Heart left ventricle (tissue), 16 donors: ENCODE data around the gene PRKCH. TPM values are rescaled to one million over a fixed set of nuclear protein-coding genes. Genes with fewer than 3 reads are reported as not detected.

Experiments used
- ATAC-seq, 4 donors: fragments of 200-7000 bp; cut with Tn5 transposase; one replicate each; pipeline ENCODE4 v1.9.1; 2020 to 2022; ENCODE audit warnings: moderate library complexity in 4 of 4, mild to moderate bottlenecking in 3 of 4, moderate number of reproducible peaks in 1 of 4
- DNase-seq, 5 donors: peaks; one replicate each; pipeline ENCODE4 v3.0.0-alpha.2; 2020
- H3K27ac ChIP-seq, 12 donors: fragments of 200-600 bp; sonication (generic) in 4 of 12; one replicate each; pipeline versions ENCODE4 v1.5.0 to v1.8.0; 2016 to 2022; ENCODE audit warnings: mild to moderate bottlenecking in 2 of 12
- H3K27me3 ChIP-seq, 9 donors: fragments of 200-600 bp; sonication (generic) in 2 of 9; one replicate each; pipeline versions ENCODE4 v1.5.1 to v1.8.0; 2016 to 2022; ENCODE audit warnings: mild to moderate bottlenecking in 3 of 9
- H3K36me3 ChIP-seq, 9 donors: fragments of 200-600 bp; sonication (generic) in 2 of 9; one replicate each; pipeline versions ENCODE4 v1.5.0 to v1.8.0; 2018 to 2022; ENCODE audit warnings: mild to moderate bottlenecking in 2 of 9
- H3K4me1 ChIP-seq, 12 donors: fragments of 200-600 bp; sonication (generic) in 4 of 12; one replicate each; pipeline versions ENCODE4 v1.5.0 to v1.8.0; 2016 to 2022; ENCODE audit warnings: mild to moderate bottlenecking in 3 of 12
- H3K4me3 ChIP-seq, 12 donors: fragments of 200-600 bp; sonication (generic) in 4 of 12; one replicate each; pipeline versions ENCODE4 v1.5.0 to v1.8.0; 2017 to 2022; ENCODE audit warnings: mild to moderate bottlenecking in 9 of 12, moderate library complexity in 4 of 12
- H3K9me3 ChIP-seq, 12 donors: fragments of 200-600 bp; sonication (generic) in 4 of 12; one replicate each; pipeline versions ENCODE4 v1.5.0 to v1.8.0; 2016 to 2022; ENCODE audit warnings: mild to moderate bottlenecking in 1 of 12
- CTCF ChIP-seq, 12 donors: fragments of 200-600 bp; sonication (generic) in 4 of 12; IDR thresholded peaks; one replicate each; pipeline versions ENCODE4 v1.5.0 to v1.8.0; 2018 to 2022; ENCODE audit warnings: antibody characterized with exemption in 12 of 12, mild to moderate bottlenecking in 5 of 12
- POLR2A ChIP-seq, 2 donors: fragments of 450-650 bp; IDR thresholded peaks; one replicate each; pipeline ENCODE4 v1.6.1; 2017; ENCODE audit warnings: antibody characterized with exemption in 2 of 2, mild to moderate bottlenecking in 2 of 2, moderate library complexity in 2 of 2
- WGBS, 4 donors: extraction: QIAGEN DNeasy Blood & Tissue Kit in 2 of 4; methylation state at CpG; one replicate each; pipeline versions ENCODE4 v1.1.5 to v1.1.7; 2013 to 2018; 5-methylcytosine and 5-hydroxymethylcytosine counted together
- intact Hi-C, 10 donors: fragments of 100-400 bp; cut with DNase I; formaldehyde crosslinking; loops; one replicate each; pipeline versions ENCODE4 v1.11.1 to v1.14.2; 2022
- polyA plus RNA-seq, 2 donors: library from polyadenylated mRNA; stranded (reverse); fragments of 200-250 nt; gene quantifications; one replicate each; pipeline ENCODE4 v1.2.3, GENCODE V29; 2013
- total RNA-seq, 9 donors: library from RNA; depleted of rRNA in 2 of 9; stranded (reverse); fragments of >200 nt in 2 of 9; fragmentation: NEBNext Ultra II Directional in 3 of 9; extraction: Animal tissue kit (Norgen Biotek cat#: 25700) in 3 of 9; gene quantifications; one replicate each; pipeline versions ENCODE4 v1.1.0 to v1.2.4, GENCODE V29; 2016 to 2023
- donor health status: ischemic (EF 13 %, LVEDD 7.1; RV severe dilation, severe dysfunction).
- donor health status: healthy with polysubstance abuse.
- donor health status: DM: no; HTN: yes; CAD: no.
- donor health status: DM: no; HTN: no; CAD: no.
- donor health status: ischemic (EF 25% LVEDD 6.9; RV normal size, moderate dysfunction).
- donor health status: ischemic (EF 25% LVEDD 5.7; RV mildly dilated, moderate dysfunction).
- donor health status: healthy.
- donor health status: DM: yes; HTN: yes; CAD: no.
- donor health status: ischemic (EF 35%, LVEDD 5.7; RV mildly dilated, moderate dysfunction).
- donor health status: nonischemic (EF 11% LVEDD 7.7; RV severe dilation, severe dysfunction).
- donor health status: DM: yes; HTN: yes; CAD: no.
- donor health status: PGD.
- donor health status: ischemic (EF 29% LVEDD 5.4; RV normal size, mild dysfunction).
- donor health status: nonischemic (EF 23%, LVEDD 6.1; RV moderate dilation, normal function).

PRKCH gene
- total and polyA plus RNA-seq, 11 donors: 6.1 to 49.2 (median 21.7) TPM

- peaks cover 3 to 93% (median 48%) of the 10 kb centered on the region in 12 donors for H3K4me1 ChIP-seq
- no peak for ATAC-seq
- no peaks in the 10 kb centered on the region for H3K27me3 ChIP-seq
- no peaks in the 10 kb centered on the region for H3K9me3 ChIP-seq
- intact Hi-C loops: no loop called here
- peak overlapping the region in 5 of 12 donors; percentile 31 to 93 (median 64) for H3K27ac ChIP-seq
- TF ChIP-seq POLR2A (IDR thresholded peaks at IDR 0.05) (no peak), CTCF (IDR thresholded peaks at IDR 0.05) (no peak)
- whole genome bisulfite sequencing, 4 donors: 63 to 72% (median 69%) methylated on average over 5 of the region's 5 CpGs
- H3K4me3 ChIP-seq: peak overlapping the region in 1 of 12 donors; percentile 23
- no peaks in the 10 kb centered on the region for H3K36me3 ChIP-seq
- no peak for DNase-seq
Observed at GRCh38 chr14:61342932-61343331, 21.6 kb downstream of the PRKCH start.

GRCh38 chr14:61343471-61343870, 22.1 kb downstream of the PRKCH start:
- Histone ChIP-seq H3K4me1 (peaks cover 6 to 93% (median 50%) of the 10 kb centered on the region in 12 donors), H3K4me3 (peak overlapping the region in 1 of 12 donors; percentile 22), H3K27ac (peak overlapping the region in 8 of 12 donors; percentile 7 to 93 (median 35)), H3K27me3 (no peaks in the 10 kb centered on the region), H3K36me3 (no peaks in the 10 kb centered on the region), H3K9me3 (no peaks in the 10 kb centered on the region)
- intact Hi-C loops: no loop called here
- ATAC-seq (peak in 1 of 4 donors; percentile 13), DNase-seq (no peak)
- WGBS, 4 donors: 74 to 83% (median 77%) methylated on average over 1 of the region's 1 CpG
- TF ChIP-seq CTCF (IDR thresholded peaks at IDR 0.05): no peak
- TF ChIP-seq POLR2A (IDR thresholded peaks at IDR 0.05): no peak

GRCh38 chr14:61343991-61344405, 22.6 kb downstream of the PRKCH start:
- WGBS, 4 donors: 65 to 96% (median 78%) methylated on average over 4 of the region's 4 CpGs
- Histone ChIP-seq H3K36me3 (no peaks in the 10 kb centered on the region), H3K27me3 (no peaks in the 10 kb centered on the region), H3K9me3 (no peaks in the 10 kb centered on the region), H3K27ac (peak overlapping the region in 10 of 12 donors; percentile 7 to 93 (median 37)), H3K4me1 (peaks cover 6 to 92% (median 52%) of the 10 kb centered on the region in 12 donors), H3K4me3 (peak overlapping the region in 1 of 12 donors; percentile 22)
- TF ChIP-seq POLR2A (IDR thresholded peaks at IDR 0.05): no peak
- no peak for TF ChIP-seq CTCF (IDR thresholded peaks at IDR 0.05)
- ATAC-seq (peak in 2 of 4 donors; percentile 11 to 17), DNase-seq (no peak)
- intact Hi-C loops: no loop called here

GRCh38 chr14:61344437-61345150, 23.2 kb downstream of the PRKCH start:
- WGBS, 4 donors: 59 to 64% (median 63%) methylated on average over 7 of the region's 7 CpGs
- peaks cover 6 to 95% (median 52%) of the 10 kb centered on the region in 12 donors for H3K4me1 ChIP-seq
- intact Hi-C loops: no loop called here
- no peaks in the 10 kb centered on the region for H3K27me3 ChIP-seq
- H3K27ac ChIP-seq: peak overlapping the region in 10 of 12 donors; percentile 7 to 93 (median 37)
- TF ChIP-seq POLR2A (IDR thresholded peaks at IDR 0.05) (no peak), CTCF (IDR thresholded peaks at IDR 0.05) (no peak)
- H3K4me3 ChIP-seq: peak overlapping the region in 1 of 12 donors; percentile 22
- ATAC-seq (peak in 3 of 4 donors; percentile 57 to 67 (median 63)), DNase-seq (no peak)
- no peaks in the 10 kb centered on the region for H3K9me3 ChIP-seq
- no peaks in the 10 kb centered on the region for H3K36me3 ChIP-seq
